Mucosa of descending colon (tissue), 3 donors: ENCODE results near the gene KCNK2. TPM values are rescaled to one million over a fixed set of nuclear protein-coding genes. Genes with fewer than 3 reads are reported as not detected.

ENCODE experiments used
- ATAC-seq: fragments of 200-7000 bp; cut with Tn5 transposase; one replicate; pipeline ENCODE4 v1.9.1; 2020; ENCODE audit warnings: mild to moderate bottlenecking, moderate library complexity
- DNase-seq, 3 donors: peaks; one replicate each; pipeline ENCODE4 v3.0.0-alpha.2; 2020
- H3K36me3 ChIP-seq: fragments of 200-600 bp; one replicate; pipeline ENCODE4 v1.8.0; 2021; ENCODE audit warnings: low read depth, mild to moderate bottlenecking
- H3K4me1 ChIP-seq: fragments of 200-600 bp; one replicate; pipeline ENCODE4 v1.8.0; 2021; ENCODE audit warnings: low read depth, mild to moderate bottlenecking
- H3K4me3 ChIP-seq: fragments of 200-600 bp; one replicate; pipeline ENCODE4 v1.8.0; 2021; ENCODE audit warnings: mild to moderate bottlenecking
- H3K9me3 ChIP-seq: fragments of 200-600 bp; one replicate; pipeline ENCODE4 v1.8.0; 2021; ENCODE audit warnings: mild to moderate bottlenecking
- CTCF ChIP-seq: fragments of 200-600 bp; IDR thresholded peaks from one replicate; pipeline ENCODE4 v1.8.0; 2022; ENCODE audit warnings: antibody characterized with exemption, mild to moderate bottlenecking
- intact Hi-C, 2 donors: fragments of 100-400 bp; cut with DNase I in 1 of 2; cut with micrococcal nuclease in 1 of 2; formaldehyde crosslinking; loops; one replicate each; pipeline versions ENCODE4 v1.11.0 to v1.11.1; 2022; cut with DNase I, micrococcal nuclease
- total RNA-seq, 3 donors: library from RNA; stranded (reverse); fragmentation: NEBNext Ultra II Directional in 2 of 3; extraction: Animal tissue kit (Norgen Biotek cat#: 25700) in 2 of 3; gene quantifications; one replicate each; pipeline versions ENCODE4 v1.2.1 to v1.2.4, GENCODE V29; 2021 to 2023
- donor health status: DM: no; HTN: no; CAD: no; lungs with moderate emphysema.
- donor health status: DM: no; HTN: no; CAD: no.
- donor health status: DM: no; HTN: yes; CAD: no.

The KCNK2 gene
- total RNA-seq, 3 donors from 2014 or later: 0.34 to 1.6 (median 0.43) TPM

- no peaks in the 10 kb centered on the region for H3K4me1 ChIP-seq
- no peak for TF ChIP-seq CTCF
- intact Hi-C loops: no loop called here
- H3K9me3 ChIP-seq: no peaks in the 10 kb centered on the region
- DNase-seq (no peak), ATAC-seq (no peak)
- no peaks in the 10 kb centered on the region for H3K36me3 ChIP-seq
- H3K4me3 ChIP-seq: no peak overlapping the region
Measured at GRCh38 chr1:215220346-215220745, 137.8 kb downstream of the KCNK2 start.

GRCh38 chr1:215226757-215227156 is 144.2 kb downstream of the KCNK2 start:
- no peaks in the 10 kb centered on the region for H3K9me3 ChIP-seq
- ATAC-seq (no peak), DNase-seq (no peak)
- H3K36me3 ChIP-seq: no peaks in the 10 kb centered on the region
- H3K4me1 ChIP-seq: no peaks in the 10 kb centered on the region
- no peak overlapping the region for H3K4me3 ChIP-seq
- TF ChIP-seq CTCF: no peak
- intact Hi-C loops: no loop called here

- ATAC-seq (no peak), DNase-seq (no peak)
- no peaks in the 10 kb centered on the region for H3K36me3 ChIP-seq
- no peaks in the 10 kb centered on the region for H3K9me3 ChIP-seq
- TF ChIP-seq CTCF: no peak
- H3K4me1 ChIP-seq: no peaks in the 10 kb centered on the region
- intact Hi-C loops: no loop called here
- no peak overlapping the region for H3K4me3 ChIP-seq
Measured at GRCh38 chr1:215228193-215228592, 145.7 kb downstream of the KCNK2 start.

- no peak for ATAC-seq
- H3K36me3 ChIP-seq: no peaks in the 10 kb centered on the region
- no peak for TF ChIP-seq CTCF
Measured at GRCh38 chr1:215241451-215241850, 158.9 kb downstream of the KCNK2 start.

GRCh38 chr1:215243345-215244054 is 161.0 kb downstream of the KCNK2 start:
- no peak for TF ChIP-seq CTCF
- H3K36me3 ChIP-seq: no peaks in the 10 kb centered on the region
- no peak overlapping the region for H3K4me3 ChIP-seq
- ATAC-seq: no peak
- H3K9me3 ChIP-seq: no peaks in the 10 kb centered on the region
- no peaks in the 10 kb centered on the region for H3K4me1 ChIP-seq
- DNase-seq: no peak
- intact Hi-C loops: no loop called here

More at GRCh38 chr1:215241451-215241850, 158.9 kb downstream of the KCNK2 start:
- no peaks in the 10 kb centered on the region for H3K9me3 ChIP-seq
- no peak overlapping the region for H3K4me3 ChIP-seq
- no peak for DNase-seq
- H3K4me1 ChIP-seq: no peaks in the 10 kb centered on the region
- intact Hi-C loops: no loop called here

- no peaks in the 10 kb centered on the region for H3K9me3 ChIP-seq
- no peaks in the 10 kb centered on the region for H3K36me3 ChIP-seq
- no peak for DNase-seq
- TF ChIP-seq CTCF: no peak
- no peak overlapping the region for H3K4me3 ChIP-seq
- intact Hi-C loops: no loop called here
- ATAC-seq: no peak
- no peaks in the 10 kb centered on the region for H3K4me1 ChIP-seq
Measured at GRCh38 chr1:215250913-215251312, 168.4 kb downstream of the KCNK2 start.
